T-helper 1 cell treated with Interleukin-12 subunit alpha and Interleukin-12 subunit beta and Interleukin-4 antibody, amounts not matched to agents 30 μg/mL and 1 μg/mL, for 36 hours (primary cell): Measurements from ENCODE around the gene SPDYE6.
"Not testable (repeated sequence)": the region's sequence is repeated elsewhere in the genome, so short reads cannot be mapped to it uniquely, and the experiment has no call there.

Experiments
- H3K27ac Mint-ChIP-seq: one replicate; pipeline ENCODE4 v1.8.0; 2021; ENCODE audit warnings: mild to moderate bottlenecking, mixed read lengths
- H3K27me3 Mint-ChIP-seq: one replicate; pipeline ENCODE4 v1.8.0; 2021; ENCODE audit warnings: low read depth, mixed read lengths
- H3K36me3 Mint-ChIP-seq: one replicate; pipeline ENCODE4 v1.8.0; 2021; ENCODE audit warnings: low read depth, mixed read lengths
- H3K4me1 Mint-ChIP-seq: one replicate; pipeline ENCODE4 v1.8.0; 2021; ENCODE audit warnings: low read depth, mixed read lengths
- H3K4me3 Mint-ChIP-seq: one replicate; pipeline ENCODE4 v1.8.0; 2021; ENCODE audit warnings: mild to moderate bottlenecking, moderate library complexity, mixed read lengths
- H3K9me3 Mint-ChIP-seq: one replicate; pipeline ENCODE4 v1.8.0; 2021; ENCODE audit warnings: mixed read lengths

Gene SPDYE6

GRCh38 chr7:102329366-102329765, 26.9 kb downstream of the SPDYE6 start:
- Mint-ChIP-seq H3K27ac (peak overlapping the region; percentile 41), H3K27me3 (peaks cover 23% of the 10 kb centered on the region)
- not testable (repeated sequence) for H3K4me1 Mint-ChIP-seq, H3K36me3 Mint-ChIP-seq, H3K9me3 Mint-ChIP-seq, H3K4me3 Mint-ChIP-seq

- peak overlapping the region; percentile 48 for H3K4me3 Mint-ChIP-seq
- peaks cover 23% of the 10 kb centered on the region for H3K27me3 Mint-ChIP-seq
- H3K4me1 Mint-ChIP-seq, H3K36me3 Mint-ChIP-seq, H3K9me3 Mint-ChIP-seq: not testable (repeated sequence)
- peak overlapping the region; percentile 77 for H3K27ac Mint-ChIP-seq
Measured at GRCh38 chr7:102328863-102329262, 27.4 kb downstream of the SPDYE6 start.

DNA sequence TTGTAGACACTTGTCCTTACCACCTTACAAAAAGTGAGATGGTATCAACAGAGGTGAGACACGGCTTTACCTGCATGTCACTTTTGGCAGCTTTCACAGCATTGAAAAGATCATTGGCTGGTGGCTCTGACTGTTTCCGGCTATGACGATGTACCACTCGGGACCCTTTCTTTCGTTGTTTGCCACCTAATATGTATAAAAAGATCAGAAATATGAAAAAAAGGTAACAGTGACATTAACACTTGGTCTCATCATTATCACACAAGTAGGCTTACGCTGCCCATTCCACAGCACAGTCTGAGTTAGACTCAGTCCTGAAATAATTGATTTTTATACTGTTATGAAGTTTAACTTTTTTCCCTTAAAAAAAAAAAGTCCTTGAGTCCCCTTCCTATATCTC, 29.1 kb downstream of the SPDYE6 start:
- H3K4me1 Mint-ChIP-seq, H3K36me3 Mint-ChIP-seq, H3K4me3 Mint-ChIP-seq, H3K9me3 Mint-ChIP-seq, H3K27ac Mint-ChIP-seq: not testable (repeated sequence)
- H3K27me3 Mint-ChIP-seq, result peaks cover 27% of the 10 kb centered on the region

GRCh38 chr7:102326157-102326889, 29.9 kb downstream of the SPDYE6 start:
- H3K27me3 Mint-ChIP-seq, result peaks cover 18% of the 10 kb centered on the region
- no peak overlapping the region for H3K27ac Mint-ChIP-seq
- H3K4me1 Mint-ChIP-seq, result peaks cover 2% of the 10 kb centered on the region
- H3K4me3 Mint-ChIP-seq, result no peak overlapping the region
- no peaks in the 10 kb centered on the region for H3K9me3 Mint-ChIP-seq
- H3K36me3 Mint-ChIP-seq, result no peaks in the 10 kb centered on the region

DNA sequence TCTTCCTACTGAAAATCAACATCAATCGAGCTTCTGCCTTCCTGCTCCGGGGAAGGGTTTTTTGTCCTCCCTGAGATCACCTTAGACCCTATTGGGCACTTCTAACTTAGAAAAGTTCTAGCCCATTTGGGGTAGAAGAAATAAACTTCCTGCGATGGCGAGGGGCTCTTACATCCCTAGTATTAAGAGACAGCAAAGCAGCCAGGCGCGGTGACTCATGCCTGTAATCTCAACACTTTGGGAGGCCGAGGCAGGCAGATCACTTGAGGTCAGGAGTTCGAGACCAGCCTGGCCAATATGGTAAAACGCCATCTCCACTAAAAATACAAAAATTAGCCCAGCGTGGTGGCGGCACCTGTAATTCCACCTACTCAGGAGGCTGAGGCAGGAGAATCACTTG, 31.1 kb downstream of the SPDYE6 start:
- not testable (repeated sequence) for H3K27ac Mint-ChIP-seq

GRCh38 chr7:102323914-102324195, 32.4 kb downstream of the SPDYE6 start:
- H3K9me3 Mint-ChIP-seq, result no peaks in the 10 kb centered on the region
- H3K36me3 Mint-ChIP-seq, result no peaks in the 10 kb centered on the region
- H3K4me1 Mint-ChIP-seq, result peaks cover 2% of the 10 kb centered on the region
- H3K4me3 Mint-ChIP-seq, result no peak overlapping the region
- peaks cover 16% of the 10 kb centered on the region for H3K27me3 Mint-ChIP-seq
- no peak overlapping the region for H3K27ac Mint-ChIP-seq

More for the DNA sequence above, 31.1 kb downstream of the SPDYE6 start:
- not testable (repeated sequence) for H3K4me3 Mint-ChIP-seq, H3K4me1 Mint-ChIP-seq, H3K36me3 Mint-ChIP-seq, H3K9me3 Mint-ChIP-seq
- peaks cover 16% of the 10 kb centered on the region for H3K27me3 Mint-ChIP-seq

- peaks cover 2% of the 10 kb centered on the region for H3K4me1 Mint-ChIP-seq
- H3K27ac Mint-ChIP-seq, result no peak overlapping the region
- no peaks in the 10 kb centered on the region for H3K9me3 Mint-ChIP-seq
- H3K4me3 Mint-ChIP-seq, result no peak overlapping the region
- no peaks in the 10 kb centered on the region for H3K36me3 Mint-ChIP-seq
- H3K27me3 Mint-ChIP-seq, result peaks cover 8% of the 10 kb centered on the region
Measured at GRCh38 chr7:102322202-102322715, 34.0 kb downstream of the SPDYE6 start.

GRCh38 chr7:102321351-102322201, 34.7 kb downstream of the SPDYE6 start:
- peaks cover 4% of the 10 kb centered on the region for H3K27me3 Mint-ChIP-seq
- no peak overlapping the region for H3K4me3 Mint-ChIP-seq
- peaks cover 2% of the 10 kb centered on the region for H3K4me1 Mint-ChIP-seq
- H3K9me3 Mint-ChIP-seq, result no peaks in the 10 kb centered on the region
- H3K36me3 Mint-ChIP-seq, result no peaks in the 10 kb centered on the region
- H3K27ac Mint-ChIP-seq, result no peak overlapping the region

DNA sequence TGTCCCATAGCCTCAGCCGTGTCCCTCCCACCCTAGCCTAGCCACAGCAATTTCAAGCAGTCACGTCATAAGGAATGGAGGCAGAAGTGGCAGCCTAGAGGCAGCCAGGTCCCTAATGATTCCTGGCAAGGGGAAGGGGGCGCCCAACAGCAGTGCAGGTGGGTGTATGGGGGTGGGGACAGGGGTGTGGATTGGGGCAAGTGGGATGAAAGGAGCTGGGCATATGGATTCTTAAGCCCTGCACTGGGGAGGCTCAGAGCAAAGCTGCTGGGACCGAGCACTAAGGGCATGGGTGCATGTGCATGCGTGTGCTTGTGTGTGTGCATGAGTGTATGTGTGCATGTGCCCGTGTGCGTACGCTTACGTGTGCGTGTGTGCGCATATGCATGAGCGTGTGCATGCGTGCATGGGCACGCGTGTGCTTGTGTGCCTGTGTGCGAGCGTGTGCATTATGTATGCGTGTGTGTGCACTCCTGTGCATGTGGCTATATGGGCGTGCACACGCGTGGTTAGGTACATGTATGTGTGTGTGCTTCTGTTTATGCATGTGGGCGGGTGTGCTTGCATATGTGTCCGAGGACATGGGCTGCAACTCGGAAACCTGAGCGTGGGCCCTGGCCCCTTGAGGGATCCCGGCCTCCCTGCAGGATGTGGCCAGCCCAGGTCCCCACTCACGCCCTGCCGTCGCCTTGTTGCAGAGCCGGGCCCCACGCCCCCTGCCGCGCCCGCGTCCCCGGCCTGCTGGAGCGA, 35.5 kb downstream of the SPDYE6 start:
- H3K27me3 Mint-ChIP-seq, result peaks cover 4% of the 10 kb centered on the region
- H3K27ac Mint-ChIP-seq, result no peak overlapping the region
- H3K4me3 Mint-ChIP-seq, result no peak overlapping the region
- no peaks in the 10 kb centered on the region for H3K36me3 Mint-ChIP-seq
- peaks cover 2% of the 10 kb centered on the region for H3K4me1 Mint-ChIP-seq
- no peaks in the 10 kb centered on the region for H3K9me3 Mint-ChIP-seq

GRCh38 chr7:102320181-102320580, 36.1 kb downstream of the SPDYE6 start:
- H3K9me3 Mint-ChIP-seq, result no peaks in the 10 kb centered on the region
- no peak overlapping the region for H3K27ac Mint-ChIP-seq
- H3K4me3 Mint-ChIP-seq, result no peak overlapping the region
- H3K4me1 Mint-ChIP-seq, result peaks cover 2% of the 10 kb centered on the region
- no peaks in the 10 kb centered on the region for H3K36me3 Mint-ChIP-seq
- H3K27me3 Mint-ChIP-seq, result peaks cover 4% of the 10 kb centered on the region

DNA sequence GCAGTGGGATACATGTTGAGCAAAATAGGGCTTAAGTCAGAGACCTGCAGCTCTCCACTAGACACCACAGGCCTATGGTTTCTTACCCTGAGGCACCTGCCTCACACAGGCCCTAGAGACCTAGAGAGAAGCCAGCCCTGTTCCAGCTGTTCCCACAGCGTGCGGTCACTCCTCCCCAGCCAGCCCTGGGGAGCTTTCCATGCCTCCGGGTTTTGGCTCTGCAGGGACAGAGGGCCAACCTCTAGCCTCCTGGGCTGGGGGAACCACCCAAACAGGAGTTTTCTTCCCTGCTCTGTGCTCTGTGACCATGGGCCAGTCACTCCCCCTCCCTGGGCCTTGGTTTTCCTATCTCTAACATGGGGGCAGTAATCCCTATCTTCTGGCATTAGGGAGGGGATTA, 36.6 kb downstream of the SPDYE6 start:
- Mint-ChIP-seq H3K27me3 (peaks cover 4% of the 10 kb centered on the region), H3K27ac (no peak overlapping the region), H3K4me1 (peaks cover 2% of the 10 kb centered on the region), H3K9me3 (no peaks in the 10 kb centered on the region), H3K36me3 (no peaks in the 10 kb centered on the region), H3K4me3 (no peak overlapping the region)

GRCh38 chr7:102318482-102318971, 37.7 kb downstream of the SPDYE6 start:
- H3K4me1 Mint-ChIP-seq, result peaks cover 2% of the 10 kb centered on the region
- no peaks in the 10 kb centered on the region for H3K9me3 Mint-ChIP-seq
- H3K27me3 Mint-ChIP-seq, result peaks cover 4% of the 10 kb centered on the region
- H3K27ac Mint-ChIP-seq, result no peak overlapping the region
- H3K36me3 Mint-ChIP-seq, result no peaks in the 10 kb centered on the region
- no peak overlapping the region for H3K4me3 Mint-ChIP-seq

GRCh38 chr7:102317231-102318059, 38.8 kb downstream of the SPDYE6 start:
- Mint-ChIP-seq H3K4me3 (no peak overlapping the region), H3K36me3 (no peaks in the 10 kb centered on the region), H3K27ac (no peak overlapping the region), H3K9me3 (no peaks in the 10 kb centered on the region), H3K27me3 (peaks cover under 1% of the 10 kb centered on the region), H3K4me1 (peaks cover under 1% of the 10 kb centered on the region)
